OCI-LY3 (cell line): ENCODE results near the gene INCENP.
"Not testable (repeated sequence)": the region's sequence is repeated elsewhere in the genome, so short reads cannot be mapped to it uniquely, and the experiment has no call there.

ENCODE experiments used
- H2AFZ ChIP-seq: fragments of 200-600, 300-600 bp; shearing (Covaris generic); 2 replicates; pipeline ENCODE4 v1.6.0; 2014; ENCODE audit warnings: antibody characterized with exemption, low read depth, low read length
- H3K27ac ChIP-seq: fragments of 200-600, 300-600 bp; sonication (generic); 2 replicates; pipeline ENCODE4 v1.5.1; 2014; ENCODE audit warnings: mild to moderate bottlenecking, low read length, moderate library complexity, mixed read lengths
- H3K27me3 ChIP-seq: fragments of 200-600, 300-600 bp; sonication (generic); 2 replicates; pipeline ENCODE4 v1.6.1; 2014; ENCODE audit warnings: low read depth, low read length, mixed read lengths
- H3K36me3 ChIP-seq: fragments of 200-600, 300-600 bp; sonication (generic); replicated peaks from 2 replicates; pipeline ENCODE3; 2014; ENCODE audit warnings: low read depth, low read length, mixed read lengths
- H3K4me1 ChIP-seq: fragments of 300-600, 200-600 bp; sonication (generic); 2 replicates; pipeline ENCODE4 v1.6.1; 2014; ENCODE audit warnings: low read length, mixed read lengths
- H3K4me2 ChIP-seq: fragments of 200-600, 300-600 bp; sonication (generic); 2 replicates; pipeline ENCODE4 v1.6.1; 2014; ENCODE audit warnings: low read length, mixed read lengths
- H3K4me3 ChIP-seq: fragments of 300-600, 200-600 bp; sonication (generic); 2 replicates; pipeline ENCODE4 v1.5.1; 2014; ENCODE audit warnings: antibody characterized with exemption, mild to moderate bottlenecking, low read length, moderate library complexity
- H3K79me2 ChIP-seq: fragments of 300-600, 200-600 bp; shearing (Covaris generic); 2 replicates; pipeline ENCODE4 v1.6.1; 2014; ENCODE audit warnings: mild to moderate bottlenecking, low read length, mixed read lengths
- H3K9ac ChIP-seq: fragments of 300-600, 200-600 bp; shearing (Covaris generic); 2 replicates; pipeline ENCODE4 v1.6.0; 2014; ENCODE audit warnings: mild to moderate bottlenecking, low read length, moderate library complexity
- H3K9me3 ChIP-seq: fragments of 200-600, 300-600 bp; shearing (Covaris generic); 2 replicates; pipeline ENCODE4 v1.6.1; 2014; ENCODE audit warnings: low read length, mixed read lengths; ENCODE audit not compliant: insufficient read depth
- H4K20me1 ChIP-seq: fragments of 200-600, 300-600 bp; sonication (generic); 2 replicates; pipeline ENCODE4 v1.6.1; 2016; ENCODE audit warnings: low read length, mixed read lengths; ENCODE audit not compliant: insufficient read depth
- EZH2phosphoT487 ChIP-seq: fragments of 200-600 bp; shearing (Covaris generic); IDR thresholded peaks from 2 replicates; pipeline ENCODE4 v1.6.1; 2018; ENCODE audit warnings: antibody characterized with exemption, mixed run types, low read depth
- TF ChIP-seq, protein P1 (sequence below): fragments of 200-600, 300-600 bp; sonication (generic); IDR thresholded peaks from 2 replicates; pipeline ENCODE4 v1.5.1; 2014; ENCODE audit warnings: antibody characterized with exemption, low read length, low read depth

Gene INCENP

GRCh38 chr11:62081378-62082291 is 42.2 kb upstream of the INCENP start:
- peak overlapping the region; percentile 72 for H2AFZ ChIP-seq
- H3K4me1 ChIP-seq = peaks cover 10% of the 10 kb centered on the region
- H3K27ac ChIP-seq = no peak overlapping the region
- 0 out of 2 replicates have a peak, but pooled peaks cover 3% of the 10 kb centered on the region for H3K27me3 ChIP-seq
- no peaks in the 10 kb centered on the region for H3K9me3 ChIP-seq
- no peaks in the 10 kb centered on the region for H3K79me2 ChIP-seq
- peak overlapping the region; percentile 90 for H3K4me2 ChIP-seq
- no peaks in the 10 kb centered on the region for H3K36me3 ChIP-seq
- no peaks in the 10 kb centered on the region for H4K20me1 ChIP-seq
- H3K4me3 ChIP-seq = peak overlapping the region; percentile 69
- H3K9ac ChIP-seq = peak overlapping the region; percentile 18; the same call in 1 of the 2 replicates
- TF ChIP-seq EZH2phosphoT487 = no peak
- TF ChIP-seq, protein P1, sequence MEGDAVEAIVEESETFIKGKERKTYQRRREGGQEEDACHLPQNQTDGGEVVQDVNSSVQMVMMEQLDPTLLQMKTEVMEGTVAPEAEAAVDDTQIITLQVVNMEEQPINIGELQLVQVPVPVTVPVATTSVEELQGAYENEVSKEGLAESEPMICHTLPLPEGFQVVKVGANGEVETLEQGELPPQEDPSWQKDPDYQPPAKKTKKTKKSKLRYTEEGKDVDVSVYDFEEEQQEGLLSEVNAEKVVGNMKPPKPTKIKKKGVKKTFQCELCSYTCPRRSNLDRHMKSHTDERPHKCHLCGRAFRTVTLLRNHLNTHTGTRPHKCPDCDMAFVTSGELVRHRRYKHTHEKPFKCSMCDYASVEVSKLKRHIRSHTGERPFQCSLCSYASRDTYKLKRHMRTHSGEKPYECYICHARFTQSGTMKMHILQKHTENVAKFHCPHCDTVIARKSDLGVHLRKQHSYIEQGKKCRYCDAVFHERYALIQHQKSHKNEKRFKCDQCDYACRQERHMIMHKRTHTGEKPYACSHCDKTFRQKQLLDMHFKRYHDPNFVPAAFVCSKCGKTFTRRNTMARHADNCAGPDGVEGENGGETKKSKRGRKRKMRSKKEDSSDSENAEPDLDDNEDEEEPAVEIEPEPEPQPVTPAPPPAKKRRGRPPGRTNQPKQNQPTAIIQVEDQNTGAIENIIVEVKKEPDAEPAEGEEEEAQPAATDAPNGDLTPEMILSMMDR = peak; percentile 99

- Histone ChIP-seq H3K27me3 (0 out of 2 replicates have a peak, but pooled peaks cover 3% of the 10 kb centered on the region), H3K9ac (no peak overlapping the region), H2AFZ (peak overlapping the region; percentile 72), H3K4me3 (peak overlapping the region; percentile 69), H3K4me1 (peaks cover 10% of the 10 kb centered on the region), H3K79me2 (no peaks in the 10 kb centered on the region), H3K27ac (no peak overlapping the region), H3K4me2 (peak overlapping the region; percentile 90), H4K20me1 (no peaks in the 10 kb centered on the region), H3K36me3 (no peaks in the 10 kb centered on the region), H3K9me3 (no peaks in the 10 kb centered on the region)
- TF ChIP-seq, protein P1 = no peak
- TF ChIP-seq EZH2phosphoT487 = no peak
These were observed 41.5 kb upstream of the INCENP start for GRCh38 chr11:62082292-62082657.

DNA sequence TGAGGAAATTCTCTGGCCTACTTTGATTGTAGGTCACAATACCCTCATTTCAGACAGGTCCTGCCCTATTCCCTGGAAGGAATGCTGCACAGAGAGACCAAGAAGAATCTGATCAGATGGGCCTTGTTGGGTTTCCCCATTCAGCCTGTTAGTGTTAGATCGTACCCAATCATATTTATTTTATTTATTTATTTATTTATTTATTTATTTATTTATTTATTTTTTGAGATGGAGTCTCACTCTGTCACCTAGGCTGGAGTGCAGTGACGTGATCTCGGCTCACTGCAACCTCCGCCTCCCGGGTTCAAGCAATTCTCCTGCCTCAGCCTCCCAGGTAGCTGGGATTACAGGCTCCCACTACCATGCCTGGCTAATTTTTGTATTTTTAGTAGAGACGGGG is 39.0 kb upstream of the INCENP start:
- H3K27me3 ChIP-seq, H3K4me3 ChIP-seq, H3K27ac ChIP-seq, H3K36me3 ChIP-seq, H4K20me1 ChIP-seq, H2AFZ ChIP-seq, H3K4me2 ChIP-seq, H3K9ac ChIP-seq, H3K79me2 ChIP-seq: not testable (repeated sequence)
- Histone ChIP-seq H3K4me1 (peaks cover 10% of the 10 kb centered on the region), H3K9me3 (peaks cover 11% of the 10 kb centered on the region; the same call in 1 of the 2 replicates)

GRCh38 chr11:62087694-62088093 is 36.1 kb upstream of the INCENP start:
- Histone ChIP-seq H3K4me1 (no peaks in the 10 kb centered on the region), H3K79me2 (no peaks in the 10 kb centered on the region), H3K4me2 (no peak overlapping the region), H3K4me3 (no peak overlapping the region), H2AFZ (no peak overlapping the region), H3K9ac (no peak overlapping the region), H3K27ac (no peak overlapping the region), H4K20me1 (no peaks in the 10 kb centered on the region), H3K27me3 (no peaks in the 10 kb centered on the region), H3K36me3 (no peaks in the 10 kb centered on the region), H3K9me3 (peaks cover 14% of the 10 kb centered on the region; the same call in 1 of the 2 replicates)
- TF ChIP-seq, protein P1 = no peak
- no peak for TF ChIP-seq EZH2phosphoT487
